ENCODE measurements around the gene GRHL1.
"Not testable (repeated sequence)": the region's sequence is repeated elsewhere in the genome, so short reads cannot be mapped to it uniquely, and the experiment has no call there.

Gene GRHL1

DNA sequence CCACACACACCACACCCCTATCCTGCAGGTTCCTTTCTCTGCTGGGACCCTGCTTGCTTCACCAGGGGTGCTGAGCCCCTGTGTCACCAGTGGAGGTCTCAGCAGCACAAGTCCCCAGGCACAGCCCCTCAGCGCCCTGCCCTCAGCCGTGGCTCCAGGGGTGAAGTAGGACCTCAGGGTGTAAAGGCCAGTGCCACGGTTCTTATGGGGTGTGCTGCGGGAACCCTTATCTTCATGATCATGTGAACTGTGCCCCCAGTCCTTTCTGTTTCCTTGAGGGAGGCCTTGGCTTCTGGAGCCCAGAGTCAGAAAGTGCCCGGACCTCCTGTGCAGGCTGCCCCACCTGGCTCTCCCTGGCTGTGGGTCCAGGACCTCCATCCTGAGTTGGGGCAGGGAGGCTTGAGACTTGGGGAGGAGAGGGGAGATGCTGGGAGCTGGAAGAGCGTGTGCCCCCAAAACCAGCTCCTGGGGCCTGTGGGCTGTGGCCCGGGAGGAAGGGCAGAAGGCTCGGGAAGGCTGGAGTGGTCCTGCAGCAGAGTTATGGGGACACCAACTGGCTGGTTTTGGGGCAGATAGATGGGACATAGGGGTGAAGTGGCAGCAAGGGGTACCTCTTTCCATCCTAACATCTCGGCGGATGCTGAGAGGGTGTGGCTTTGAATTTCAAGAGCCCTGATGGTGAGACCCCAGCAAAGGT, 71.6 kb downstream of the GRHL1 start:
- no peak for DNase-seq (ENCODE audit: low read depth in 2 of 2, low spot score in 1 of 2)

DNA sequence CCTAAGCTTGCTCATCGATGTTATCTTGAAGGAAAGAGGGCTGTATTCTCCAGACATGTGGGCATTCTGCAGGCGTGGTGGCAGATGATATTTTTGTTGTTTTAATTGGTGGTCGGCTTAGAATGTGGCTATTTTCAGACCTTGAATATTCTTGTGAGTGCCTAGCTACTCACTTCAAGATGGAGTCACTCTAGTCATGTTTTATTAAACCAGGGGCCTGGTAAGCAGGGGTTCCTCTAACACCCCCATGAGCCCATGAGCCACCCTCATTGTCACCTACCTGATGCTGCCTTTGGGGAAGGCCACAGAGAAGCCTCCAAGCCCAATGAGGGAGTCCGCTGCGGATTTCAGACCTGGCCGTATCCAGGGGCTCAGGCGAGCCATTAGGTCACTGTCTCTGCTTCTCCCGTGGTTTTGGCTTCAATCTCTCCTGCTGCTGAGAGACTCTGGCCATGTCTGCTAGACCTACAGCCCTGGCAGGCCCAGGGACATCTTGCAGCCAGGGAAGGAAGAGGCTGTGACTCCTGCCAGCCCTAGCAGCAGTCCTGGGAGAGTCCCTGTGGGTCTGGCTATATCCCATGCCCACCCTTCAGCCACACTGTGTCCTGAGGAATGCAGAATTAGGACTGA, 75.6 kb downstream of the GRHL1 start:
- no peak for DNase-seq (ENCODE audit: low read depth in 2 of 2, low spot score in 1 of 2)

DNA sequence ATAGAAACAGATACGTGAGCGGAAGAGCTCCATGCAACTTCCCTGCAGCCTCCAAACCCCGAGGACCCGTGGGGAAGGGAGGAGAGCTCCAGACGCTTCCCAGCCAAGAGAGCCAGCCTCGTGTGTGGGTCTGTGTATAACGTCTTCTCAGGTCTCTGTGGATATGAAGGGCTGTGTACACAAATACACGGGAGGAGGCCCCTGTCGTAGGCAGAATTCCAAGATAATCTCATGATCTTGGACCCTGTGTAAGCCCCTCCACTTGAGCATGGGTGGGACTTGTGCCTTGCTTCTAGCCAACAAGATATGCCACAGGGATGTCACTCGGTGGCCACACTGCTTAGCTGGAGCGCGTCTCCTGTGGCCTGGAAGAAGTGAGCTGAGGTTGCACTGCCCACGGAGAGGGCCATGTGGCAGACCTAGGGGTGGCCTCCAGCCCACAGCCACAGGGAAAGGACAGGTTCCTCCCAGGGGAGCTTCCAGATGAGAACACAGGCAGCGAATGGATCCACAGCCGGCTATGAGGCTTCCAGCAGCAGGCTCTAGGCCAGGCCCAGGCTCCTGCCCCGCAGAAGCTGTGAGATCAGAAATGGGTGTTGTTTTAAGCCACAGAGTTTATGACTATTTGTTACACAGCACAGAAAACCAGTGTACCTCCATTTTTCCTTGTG, 76.3 kb downstream of the GRHL1 start:
- no peak for DNase-seq (ENCODE audit: low read depth in 2 of 2, low spot score in 1 of 2)

DNA sequence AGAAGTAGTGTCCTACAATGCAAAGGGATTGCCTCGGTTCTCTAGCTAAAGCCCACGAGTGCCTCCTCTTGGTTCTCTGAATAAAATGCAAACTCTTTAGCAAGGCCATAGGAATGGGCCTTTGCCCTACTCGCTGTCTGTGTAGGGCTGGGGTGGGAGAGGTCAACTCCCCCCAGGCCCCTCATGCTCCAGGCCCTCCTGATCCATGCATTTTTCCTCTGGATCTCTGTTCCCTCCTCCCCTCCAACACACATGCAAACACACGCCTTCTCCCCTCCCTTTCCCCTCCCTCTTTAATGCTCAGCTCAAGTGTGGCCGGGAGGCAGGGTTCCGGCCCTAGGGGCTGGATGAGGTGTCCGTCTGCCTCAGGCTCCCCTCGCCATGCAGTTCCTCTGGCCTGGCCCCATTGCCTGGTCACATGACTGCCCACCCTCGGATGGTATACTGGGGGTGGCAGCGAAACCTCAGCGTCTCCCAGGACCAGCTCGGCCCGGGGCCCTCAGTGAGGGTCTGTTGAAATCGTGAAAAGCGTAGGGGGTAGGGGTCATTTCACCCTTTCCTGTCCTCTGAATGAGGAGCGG, 77.0 kb downstream of the GRHL1 start:
- no peak for DNase-seq (ENCODE audit: low read depth in 2 of 2, low spot score in 1 of 2)

DNA sequence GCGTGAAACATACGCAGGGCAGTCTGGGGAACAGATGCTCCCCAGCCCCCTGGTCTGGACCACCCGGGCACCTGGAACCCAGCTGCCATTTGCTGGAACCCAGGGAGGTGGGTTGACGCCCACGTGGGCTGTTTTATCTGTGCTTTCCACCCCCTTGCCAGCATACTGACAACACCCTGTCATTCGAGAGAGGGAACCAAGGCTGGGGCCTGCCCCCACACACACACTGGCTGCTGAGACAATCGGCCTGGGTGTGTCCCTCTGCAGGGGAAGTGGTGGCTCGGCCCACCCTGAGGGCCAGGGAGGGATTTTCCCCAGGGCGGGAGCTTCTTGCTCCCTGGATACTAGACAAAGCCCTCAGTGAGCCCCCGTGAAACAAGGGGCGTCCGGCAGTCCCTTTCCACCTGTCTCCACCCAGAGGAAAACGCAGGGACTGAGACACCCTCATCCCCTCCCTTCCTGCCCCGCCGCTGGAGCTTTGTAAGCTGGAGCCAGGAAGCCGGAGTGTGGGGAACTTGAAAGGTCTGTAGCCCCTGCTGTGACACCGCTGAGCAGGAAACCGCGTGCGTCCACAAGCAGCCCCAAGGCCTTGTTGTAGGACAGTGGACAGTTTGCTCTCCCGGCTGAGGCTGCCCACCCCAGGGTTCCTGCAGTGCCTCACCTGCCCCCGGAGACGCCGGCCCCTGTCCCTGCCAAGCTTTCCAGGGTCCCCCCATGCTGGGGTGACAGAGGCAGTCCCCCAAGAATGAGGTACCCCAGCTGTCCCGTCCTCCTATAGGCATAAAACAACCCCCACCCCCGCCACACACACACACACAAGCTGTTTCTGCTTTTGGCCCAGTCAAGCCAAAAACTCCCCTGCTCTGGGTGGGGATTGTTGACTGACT, 77.7 kb downstream of the GRHL1 start:
- peak in 1 of 2 donors; percentile 21 for DNase-seq (ENCODE audit: low read depth in 2 of 2, low spot score in 1 of 2)

DNA sequence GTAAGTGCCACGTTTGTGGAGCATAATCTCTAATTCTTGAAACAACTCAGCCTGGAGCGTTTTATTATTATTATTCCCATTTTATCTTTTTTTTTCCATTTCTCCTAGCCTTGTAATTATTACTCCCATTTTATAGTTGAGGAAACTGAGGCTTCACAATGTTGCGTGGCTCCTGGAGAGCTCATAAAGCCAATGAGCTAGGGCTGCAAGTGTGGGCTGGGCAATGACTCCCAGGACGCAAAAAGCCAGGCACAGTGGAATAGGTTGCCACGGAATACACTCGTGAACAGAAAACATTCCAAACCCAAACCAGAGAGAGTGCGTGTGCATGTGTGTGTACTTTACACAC, 78.4 kb downstream of the GRHL1 start:
- no peak for DNase-seq (ENCODE audit: low read depth in 2 of 2, low spot score in 1 of 2)

DNA sequence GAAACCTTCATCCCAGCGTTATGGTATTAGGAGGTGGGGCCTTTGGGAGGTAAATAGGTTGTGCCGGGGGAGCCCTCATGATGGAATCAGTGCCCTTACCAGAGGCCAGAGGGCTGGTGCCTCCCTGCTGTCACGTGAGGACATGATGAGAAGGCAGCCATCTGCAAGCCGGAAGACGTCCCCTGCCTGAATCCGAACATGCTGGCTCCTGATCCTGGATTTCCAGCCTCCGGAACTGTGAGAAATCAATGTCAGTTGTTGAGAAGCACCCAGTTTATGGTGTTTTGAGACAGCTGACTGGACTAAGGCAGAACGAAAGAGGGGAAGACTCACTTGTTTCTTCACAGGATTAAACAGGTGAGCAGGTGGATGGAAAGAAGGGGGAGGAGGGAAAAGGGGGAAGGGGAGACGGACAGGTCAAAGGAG, 78.8 kb downstream of the GRHL1 start:
- DNase-seq (ENCODE audit: low read depth in 2 of 2, low spot score in 1 of 2), result no peak

DNA sequence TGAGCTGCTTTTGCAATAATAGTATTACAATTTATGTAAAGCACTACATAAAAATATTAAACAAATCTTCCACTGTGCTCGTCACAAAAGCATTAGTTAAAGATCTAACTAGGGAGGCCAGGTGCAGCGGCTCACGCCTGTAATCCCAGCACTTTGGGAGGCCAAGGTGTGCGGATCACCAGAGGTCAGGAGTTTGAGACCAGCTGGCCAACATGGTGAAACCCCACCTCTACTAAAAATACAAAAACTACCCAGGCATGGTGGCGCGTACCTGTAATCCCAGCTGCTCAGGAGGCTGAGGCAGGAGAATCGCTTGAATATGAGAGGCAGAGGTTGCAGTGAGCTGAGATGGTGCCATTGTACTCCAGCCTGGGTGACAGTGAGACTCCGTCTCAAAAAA, 79.3 kb downstream of the GRHL1 start:
- DNase-seq (ENCODE audit: low read depth in 2 of 2, low spot score in 1 of 2), result not testable (repeated sequence)

DNA sequence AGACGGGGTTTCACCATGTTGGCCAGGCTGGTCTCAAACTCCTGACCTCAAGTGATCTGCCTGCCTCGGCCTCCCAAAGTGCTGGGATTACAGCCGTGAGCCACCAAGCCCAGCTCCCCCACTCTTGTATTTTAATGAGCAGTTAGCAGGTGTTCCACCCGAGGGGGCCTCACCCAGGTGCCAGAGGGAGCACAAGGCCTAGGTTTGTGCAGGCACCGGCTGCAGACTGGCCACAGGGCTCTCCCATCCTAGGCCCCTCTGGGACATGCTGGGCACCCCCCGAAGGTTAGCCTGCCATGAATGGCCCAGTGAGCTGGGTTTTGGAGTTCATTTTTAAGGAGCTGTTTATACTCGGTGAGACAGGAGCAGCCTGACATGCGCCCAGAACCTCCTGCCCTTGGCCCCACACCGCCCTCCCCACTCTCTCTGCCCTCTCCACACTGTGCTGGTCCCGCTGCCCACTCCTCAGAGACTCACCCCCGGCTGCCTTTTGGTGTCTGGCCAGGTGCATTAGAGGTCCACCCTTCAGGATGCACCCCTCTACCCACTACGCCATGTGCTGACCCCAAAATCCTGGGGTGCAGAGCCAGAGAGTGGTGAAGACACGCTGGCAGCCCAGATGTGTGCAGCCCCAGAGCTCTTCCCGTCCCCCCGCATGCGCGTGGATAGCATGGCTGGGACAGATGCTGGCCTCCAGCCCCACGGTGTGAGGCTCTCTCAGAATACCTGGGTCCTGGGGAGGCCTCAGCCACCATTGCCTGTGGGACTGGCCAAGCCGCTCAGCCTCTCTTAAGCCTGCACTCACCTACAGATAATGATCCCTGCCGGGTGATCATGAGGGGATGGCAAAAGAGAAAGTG, 80.6 kb downstream of the GRHL1 start:
- DNase-seq (ENCODE audit: low read depth in 2 of 2, low spot score in 1 of 2), result no peak

DNA sequence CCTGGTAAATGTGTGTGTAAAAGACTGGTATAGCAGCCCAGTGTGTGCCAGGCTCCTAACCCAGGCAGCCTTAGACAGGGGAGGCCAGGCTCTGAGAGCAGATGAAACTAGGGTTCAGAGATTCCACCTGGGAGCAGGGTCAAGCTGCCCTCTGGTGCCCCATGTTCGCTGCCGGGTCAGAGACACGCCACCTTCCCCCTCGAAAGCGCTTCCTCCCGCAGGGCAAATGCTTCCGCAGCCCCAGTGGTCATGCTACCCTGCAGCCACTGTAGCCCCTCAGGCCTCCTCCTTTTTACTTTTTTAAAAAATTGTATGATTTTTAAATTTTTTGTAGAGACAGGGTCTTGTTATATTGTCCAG, 81.2 kb downstream of the GRHL1 start:
- DNase-seq (ENCODE audit: low read depth in 2 of 2, low spot score in 1 of 2), result no peak

DNA sequence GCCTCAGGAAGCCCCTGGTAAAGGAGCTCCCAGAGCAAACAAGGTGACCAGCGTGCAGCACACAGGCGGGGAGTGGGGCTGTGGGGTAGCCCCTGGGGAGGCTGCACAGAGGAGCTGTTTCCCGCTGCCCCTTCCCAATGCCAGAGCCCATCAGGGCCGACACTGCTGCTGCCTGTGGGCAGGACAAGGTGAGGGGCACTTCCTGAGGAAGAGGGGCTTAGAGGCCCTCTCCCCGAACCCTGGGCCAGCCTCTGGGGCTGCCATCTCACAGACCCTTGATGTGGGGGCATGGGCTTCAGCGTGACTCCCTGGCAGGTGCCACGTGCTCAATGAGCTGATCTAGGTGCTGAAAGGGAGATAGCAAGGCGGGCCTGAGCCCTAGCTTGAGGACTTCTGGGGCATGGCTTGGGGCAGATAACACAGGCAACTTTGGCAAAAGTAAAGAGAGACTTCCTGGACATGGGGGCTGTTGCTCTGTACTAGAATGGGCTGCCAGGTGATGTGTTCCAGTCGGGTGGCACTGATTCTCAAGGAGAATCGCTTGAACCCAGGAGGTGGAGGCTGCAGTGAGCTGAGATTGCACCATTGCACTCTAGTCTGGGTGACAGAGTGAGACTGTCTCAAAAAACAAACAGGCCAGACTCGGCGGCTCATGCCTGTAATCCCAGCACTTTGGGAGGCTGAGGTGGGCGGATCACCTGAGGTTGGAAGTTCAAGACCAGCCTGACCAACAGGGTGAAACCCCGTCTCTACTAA, 81.9 kb downstream of the GRHL1 start:
- no peak for DNase-seq (ENCODE audit: low read depth in 2 of 2, low spot score in 1 of 2)

DNA sequence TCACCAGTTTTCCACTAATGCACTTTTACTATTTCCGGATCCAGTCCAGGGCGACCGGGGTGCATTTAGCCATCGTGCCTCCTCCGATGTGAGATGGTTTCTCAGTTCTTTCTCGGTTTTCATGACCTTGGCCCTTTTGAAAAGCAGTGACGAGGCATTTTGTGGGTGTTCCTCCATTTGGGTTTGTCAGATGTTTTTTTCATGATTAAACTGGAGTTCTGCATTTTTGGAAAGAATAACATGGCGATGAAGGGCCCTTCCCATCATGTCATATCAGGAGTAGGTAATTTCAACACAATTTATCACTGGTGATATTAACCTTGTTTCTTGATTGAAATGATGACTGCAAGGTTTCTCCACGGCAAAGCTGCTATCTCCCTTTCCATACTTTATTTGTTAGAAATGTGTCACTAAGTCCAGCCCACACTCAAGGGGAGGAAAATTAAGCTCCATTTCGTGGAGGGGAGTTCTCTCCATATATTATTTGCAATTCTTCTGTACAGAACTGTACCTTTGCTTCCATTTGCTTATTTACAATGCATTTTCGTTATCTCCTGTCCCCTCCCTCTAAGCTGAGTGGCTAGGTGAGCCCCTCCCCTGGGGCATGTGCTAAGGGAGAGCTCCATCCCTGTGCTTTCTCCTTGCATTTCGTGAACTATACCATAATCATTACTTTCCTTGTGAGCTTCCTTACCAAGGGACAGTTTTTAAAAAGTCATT, 83.0 kb downstream of the GRHL1 start:
- DNase-seq (ENCODE audit: low read depth in 2 of 2, low spot score in 1 of 2), result no peak

DNA sequence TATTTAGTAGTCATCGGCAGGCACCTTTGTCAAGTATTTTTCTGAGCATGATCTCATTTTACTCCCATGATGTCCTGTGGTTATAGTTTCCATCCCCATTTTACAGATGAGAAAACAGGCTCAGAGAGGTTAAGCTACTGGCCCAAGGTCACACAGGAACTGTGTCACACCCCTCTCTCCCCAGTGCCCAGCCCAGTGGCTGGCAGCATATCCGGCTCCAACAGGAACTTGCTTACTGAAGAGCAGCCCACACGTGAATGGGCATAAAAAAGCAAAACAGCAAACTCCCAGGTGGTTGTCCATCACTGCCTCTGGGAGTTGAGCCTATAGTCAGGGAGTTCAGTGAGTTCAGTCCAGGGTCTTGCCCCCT, 83.5 kb downstream of the GRHL1 start:
- no peak for DNase-seq (ENCODE audit: low read depth in 2 of 2, low spot score in 1 of 2)

DNA sequence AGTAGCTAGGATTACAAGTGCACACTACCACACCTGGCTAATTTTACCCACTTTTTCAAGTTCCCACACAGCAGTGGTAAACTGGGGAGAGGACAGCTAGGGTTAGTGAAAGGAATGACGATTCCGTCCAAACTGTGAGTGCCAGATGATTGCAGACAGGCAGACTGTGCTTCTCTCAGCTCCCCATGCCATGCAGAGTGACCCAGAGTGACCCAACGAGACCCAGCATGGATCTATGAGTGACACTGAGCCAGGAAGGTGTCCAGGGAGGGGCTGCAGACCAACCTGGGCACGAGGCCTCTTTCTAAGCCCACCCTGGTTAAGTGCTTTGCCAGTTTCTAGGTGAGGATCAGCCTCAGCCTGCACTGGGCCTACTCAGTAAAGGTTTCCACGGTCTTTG, 84.1 kb downstream of the GRHL1 start:
- DNase-seq (ENCODE audit: low read depth in 2 of 2, low spot score in 1 of 2), result no peak

DNA sequence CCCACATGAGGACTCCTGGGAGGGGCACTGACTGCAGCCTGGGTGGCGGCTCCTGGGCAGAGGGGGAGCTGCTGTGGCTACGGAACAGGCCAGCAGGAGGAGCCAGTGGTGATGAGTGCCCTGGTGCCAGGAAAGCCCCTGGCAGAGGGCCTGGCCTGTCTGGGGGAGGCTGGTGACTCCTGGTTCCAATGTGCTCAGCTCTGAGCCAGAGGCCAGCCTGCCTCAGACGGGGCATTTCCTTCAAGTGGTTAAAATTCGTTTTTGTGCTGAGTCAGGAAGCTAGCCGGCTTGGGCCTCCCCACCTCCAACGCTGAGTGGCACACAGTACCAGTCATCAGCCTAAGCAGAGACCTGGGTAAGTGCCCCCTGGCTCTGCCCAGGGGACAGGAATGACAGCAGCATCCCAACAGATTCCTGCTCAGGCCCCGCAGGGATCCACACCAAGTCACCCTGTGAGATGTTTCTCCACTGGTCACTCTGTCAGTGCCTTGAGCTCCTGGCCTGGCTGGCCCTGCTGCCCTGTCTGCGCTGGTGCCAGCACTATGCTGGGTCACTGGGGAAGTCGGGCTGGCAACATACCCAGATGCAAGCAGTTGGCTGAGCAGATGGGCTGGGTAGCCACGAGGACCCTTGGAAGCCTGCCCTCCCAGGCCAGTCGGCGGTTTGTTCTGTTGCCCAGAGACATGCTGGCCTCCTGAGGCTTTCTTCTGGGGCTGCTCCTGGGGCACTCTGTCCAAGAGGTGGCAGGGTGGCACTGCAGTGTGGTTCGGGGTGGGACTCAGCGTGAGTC, 84.8 kb downstream of the GRHL1 start:
- DNase-seq (ENCODE audit: low read depth in 2 of 2, low spot score in 1 of 2), result peak in 1 of 2 donors; percentile 26

DNA sequence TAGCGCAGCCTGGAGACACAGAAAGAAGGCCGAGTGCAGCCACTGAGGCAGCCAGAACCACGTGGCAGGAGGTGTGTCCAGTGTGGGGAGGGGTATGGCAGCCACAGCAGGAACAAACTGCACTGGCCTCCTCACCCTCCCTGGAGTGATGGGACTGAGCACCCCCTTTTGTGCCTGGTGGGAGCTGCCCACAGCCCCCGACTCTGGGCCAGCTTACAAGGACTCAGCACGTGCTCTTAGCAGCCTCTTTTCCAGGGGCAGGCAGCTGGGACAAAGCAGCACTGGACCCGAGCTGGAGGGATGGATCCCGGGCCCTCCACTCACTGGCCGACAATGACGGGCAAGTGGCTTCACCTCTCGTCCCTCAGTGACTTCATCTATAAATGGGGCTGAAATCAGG, 86.6 kb downstream of the GRHL1 start:
- DNase-seq (ENCODE audit: low read depth in 2 of 2, low spot score in 1 of 2), result no peak

DNA sequence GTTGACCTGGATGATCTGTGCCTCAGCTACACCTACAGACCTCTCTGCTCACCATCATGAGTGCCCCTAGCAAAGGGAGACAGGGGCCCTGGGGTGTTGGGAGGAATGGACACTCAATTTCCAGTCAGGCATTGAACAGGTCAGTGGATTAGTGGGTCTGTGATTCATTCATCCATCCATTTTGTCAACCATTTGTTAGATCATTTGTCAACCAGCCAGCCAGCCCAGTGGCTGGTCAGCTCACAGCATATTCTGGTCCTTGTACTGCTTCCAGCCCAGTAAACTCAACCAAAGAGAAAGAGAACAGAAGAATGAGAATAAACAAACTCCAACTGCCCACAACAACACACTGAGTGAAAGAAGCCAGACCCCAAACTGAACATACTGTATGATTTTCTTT, 87.2 kb downstream of the GRHL1 start:
- no peak for DNase-seq (ENCODE audit: low read depth in 2 of 2, low spot score in 1 of 2)

DNA sequence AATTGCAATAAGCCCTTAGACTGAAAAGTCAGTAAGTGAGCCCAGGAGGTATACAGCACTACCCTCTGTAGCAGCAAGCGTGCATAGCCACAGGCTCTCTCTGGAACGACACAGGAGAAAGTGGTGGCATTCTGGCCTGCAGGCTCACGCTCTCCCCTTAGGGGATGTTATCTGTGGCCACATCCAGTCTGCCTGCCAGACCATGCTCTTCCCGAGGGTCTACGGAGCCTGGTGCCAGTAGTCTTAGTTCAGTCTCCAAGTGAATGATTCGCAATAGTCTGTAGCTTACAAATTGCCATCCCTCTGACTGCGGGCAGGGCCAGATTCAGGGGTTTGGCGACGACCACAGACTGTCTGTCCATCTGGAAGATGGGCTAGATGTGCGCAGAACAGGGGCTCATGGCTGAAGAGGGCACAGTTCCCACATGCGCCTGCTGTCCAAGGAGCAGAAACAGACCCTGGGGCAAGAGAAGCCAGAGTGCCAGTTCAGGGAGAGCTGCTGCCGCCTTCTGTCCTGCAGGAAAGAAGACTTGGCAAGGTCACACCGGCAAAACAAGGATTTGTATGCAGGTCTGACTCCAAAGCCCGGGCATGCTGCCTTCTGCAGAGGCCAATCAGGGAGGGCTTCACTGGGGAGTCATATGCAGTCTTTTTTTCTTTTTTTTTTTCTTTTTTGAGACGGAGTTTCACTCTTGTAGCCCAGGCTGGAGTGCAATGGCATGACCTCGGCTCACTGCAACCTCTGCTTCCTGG, 88.3 kb downstream of the GRHL1 start:
- no peak for DNase-seq (ENCODE audit: low read depth in 2 of 2, low spot score in 1 of 2)
